SIG-M5 treated with dmso at 0.1 percent for 504 hours (cell line): ENCODE measurements around the gene SEC16A.
A peak's percentile ranks its signal among the peaks of the same experiment; 100 is the strongest.
"Not testable (repeated sequence)": the region's sequence is repeated elsewhere in the genome, so short reads cannot be mapped to it uniquely, and the experiment has no call there.

Experiments used
- DNase-seq: peaks from one replicate; lab custom pipeline; 2025; ENCODE audit not compliant: unreplicated experiment; lab: John Stamatoyannopoulos, UW

SEC16A gene

DNA sequence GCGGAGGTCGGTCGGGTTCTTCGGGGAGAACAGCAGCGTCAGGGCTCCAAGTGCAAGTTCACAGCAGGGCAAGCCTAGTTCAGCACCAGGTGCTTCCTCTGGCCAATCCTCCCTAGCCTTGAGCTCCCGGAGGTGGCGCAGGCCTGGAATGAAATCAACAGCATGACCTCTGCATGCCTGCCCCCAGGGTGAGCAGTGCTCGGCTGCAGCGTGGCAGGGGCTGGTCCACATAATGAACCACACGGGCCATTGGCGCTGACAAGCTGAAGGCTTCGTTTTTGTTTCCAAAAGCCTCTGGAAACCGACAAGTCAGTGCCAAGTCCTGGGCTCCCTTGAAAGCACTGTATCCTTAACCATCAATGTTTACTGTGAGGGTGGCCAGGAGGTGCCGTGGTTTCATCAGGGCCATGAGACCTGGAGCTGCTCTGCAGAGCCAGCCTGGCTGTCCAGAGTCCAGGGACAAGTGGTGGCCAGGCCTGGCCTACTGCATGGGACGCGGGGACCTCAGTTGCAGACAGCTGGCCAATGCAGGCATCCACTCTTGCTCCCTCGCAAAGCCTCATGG lies 41.1 kb downstream of the SEC16A start:
- DNase-seq = no peak

GRCh38 chr9:136441191-136441680 lies 41.6 kb downstream of the SEC16A start:
- no peak for DNase-seq

GRCh38 chr9:136439481-136440408 lies 43.1 kb downstream of the SEC16A start, which contains the start of gene INPP5E:
INPP5E (minus strand) TSS chr9:136439845; CDS start chr9:136439419, 426 bp downstream.
- DNase-seq = peak; percentile 50

DNA sequence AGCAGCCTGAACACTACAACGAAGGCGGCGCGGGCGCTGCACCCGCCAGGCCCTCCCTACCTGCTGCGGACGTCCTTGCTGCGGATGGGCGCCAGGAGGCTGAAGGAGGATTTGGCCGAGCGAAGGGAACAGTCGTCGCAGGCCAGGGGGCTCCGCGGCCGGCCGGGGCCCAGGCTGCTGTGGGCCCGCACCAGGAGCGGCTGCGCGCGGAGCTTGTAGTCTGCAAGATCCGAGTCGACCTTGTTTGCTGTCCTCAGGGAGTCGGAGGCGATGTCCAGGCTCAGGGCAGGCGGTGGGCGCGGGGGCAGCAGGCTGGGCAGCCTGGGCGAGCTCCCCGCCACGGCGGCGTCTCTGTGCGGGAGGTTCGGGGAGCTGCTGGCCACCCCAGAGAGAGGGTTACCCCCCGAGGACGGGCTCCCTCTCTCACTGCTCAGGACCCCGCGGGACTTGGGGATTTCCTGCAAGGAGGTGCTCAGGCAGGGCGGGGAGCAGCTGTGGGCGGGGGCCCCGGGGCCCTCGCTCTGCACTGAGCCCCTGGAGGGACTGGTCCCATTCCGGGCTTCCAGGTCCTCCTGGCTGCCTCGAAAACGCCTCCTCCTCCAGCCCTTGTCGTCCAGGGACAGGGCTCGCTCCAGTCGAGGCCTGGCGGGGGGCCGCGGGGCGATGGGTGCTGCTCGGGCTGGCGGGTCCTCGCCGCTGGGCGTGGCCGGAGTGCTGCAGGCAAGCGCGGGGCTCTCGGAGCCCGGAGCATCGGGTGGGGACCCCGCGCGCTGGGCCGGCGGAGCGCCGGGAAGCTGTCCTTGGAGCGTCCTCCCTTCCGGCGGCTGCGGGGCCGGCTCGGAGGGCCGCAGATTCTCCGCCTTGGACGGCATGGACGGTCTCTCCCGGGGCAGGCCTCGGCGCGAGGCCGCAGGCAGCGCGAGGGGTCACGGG lies 44.0 kb downstream of the SEC16A start:
- no peak for DNase-seq

GRCh38 chr9:136437839-136438547 lies 44.8 kb downstream of the SEC16A start:
- no peak for DNase-seq

GRCh38 chr9:136437430-136437829 lies 45.4 kb downstream of the SEC16A start:
- DNase-seq = no peak

GRCh38 chr9:136436055-136436634 lies 46.7 kb downstream of the SEC16A start:
- DNase-seq = no peak

DNA sequence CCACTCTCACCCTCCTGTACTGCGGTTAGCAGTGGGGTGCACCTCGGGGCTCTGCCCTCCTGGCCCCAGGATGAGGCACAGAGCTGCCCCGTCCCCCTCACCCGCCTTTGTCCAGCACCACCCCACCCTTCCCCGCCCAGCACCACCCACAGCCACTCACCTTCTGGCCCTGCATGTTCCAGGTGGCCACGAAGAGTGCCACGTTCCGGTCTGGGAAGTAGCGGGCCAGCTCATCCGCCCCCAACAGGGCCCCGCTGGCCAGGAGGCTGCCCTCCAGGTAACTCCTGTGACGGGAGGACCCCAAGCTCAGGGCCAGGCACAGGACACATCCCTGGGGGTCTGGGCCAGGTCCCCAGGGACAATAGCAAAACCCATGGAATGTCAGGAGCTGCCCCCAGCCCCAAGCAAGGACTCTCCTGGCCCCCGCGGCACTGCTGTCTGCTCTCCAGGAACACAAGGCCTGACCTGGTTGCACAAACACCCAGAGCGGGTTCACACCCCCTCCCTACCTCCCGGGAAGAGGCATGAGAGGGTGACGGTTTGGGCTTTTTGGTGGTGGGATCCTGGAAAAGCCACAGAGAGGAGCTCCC lies 48.2 kb downstream of the SEC16A start:
- DNase-seq = no peak

GRCh38 chr9:136433849-136434579 lies 48.8 kb downstream of the SEC16A start:
- DNase-seq = no peak

DNA sequence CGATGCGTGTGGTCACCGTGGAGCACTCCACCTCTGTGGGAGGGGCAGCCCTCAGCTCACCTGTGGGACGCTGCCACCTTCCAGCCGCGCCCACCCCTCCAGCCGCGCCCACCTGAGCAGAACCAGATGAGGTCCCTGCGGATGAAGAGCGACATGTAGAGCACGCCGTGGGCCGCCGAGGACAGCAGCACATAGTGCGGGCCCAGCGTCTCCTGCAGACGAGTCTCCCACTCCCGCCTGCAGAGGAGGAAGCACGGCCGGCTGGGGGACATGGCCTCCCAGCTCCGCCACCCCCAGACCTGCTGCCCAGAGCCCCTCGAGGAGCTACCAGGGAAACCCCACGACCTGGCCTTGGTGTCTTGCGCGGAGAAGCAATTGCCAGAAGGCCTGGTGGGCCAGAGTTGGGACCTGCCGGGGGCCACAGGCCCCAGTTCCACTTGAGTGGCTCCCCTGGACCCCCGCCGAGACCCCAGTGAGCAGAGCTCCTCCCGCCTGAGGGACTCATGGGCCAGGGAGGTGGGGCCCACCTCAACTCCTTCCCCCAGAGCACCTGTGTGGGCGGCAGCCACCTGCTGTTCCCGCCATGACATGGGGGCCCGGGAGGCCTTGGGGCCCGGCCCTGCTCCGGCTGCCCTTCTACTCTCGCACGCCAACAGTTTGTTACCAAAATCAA lies 49.7 kb downstream of the SEC16A start:
- DNase-seq = no peak

- DNase-seq = no peak
These were observed 50.2 kb downstream of the SEC16A start for GRCh38 chr9:136432591-136432990.

DNA sequence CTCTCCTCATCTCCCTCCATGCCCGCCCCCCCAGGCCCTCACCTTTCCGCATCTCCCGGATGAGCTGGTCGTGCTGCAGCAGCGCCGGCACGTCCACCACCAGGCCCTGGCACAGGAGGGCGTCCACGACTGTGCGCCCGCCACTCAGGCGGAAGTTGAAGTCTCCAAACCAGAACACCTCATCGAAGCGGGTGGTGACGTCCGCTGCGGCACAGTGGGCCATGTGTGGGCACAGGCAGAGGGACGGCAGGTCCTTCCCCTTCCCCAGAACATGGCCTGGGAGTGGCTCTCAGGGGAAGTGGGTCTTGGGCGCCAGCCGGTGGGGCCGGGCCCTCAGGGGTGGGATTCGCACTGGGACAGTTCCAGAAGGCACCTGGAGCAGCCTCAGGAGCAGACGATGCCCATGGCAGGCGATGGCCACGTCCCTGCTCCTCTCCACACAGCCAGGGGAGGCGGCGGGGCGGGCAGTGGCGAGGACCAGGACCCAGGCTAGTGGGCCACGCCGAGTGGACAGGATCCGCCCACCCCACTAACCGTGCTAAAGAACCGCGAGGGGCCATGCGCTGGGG lies 51.0 kb downstream of the SEC16A start:
- DNase-seq = no peak

DNA sequence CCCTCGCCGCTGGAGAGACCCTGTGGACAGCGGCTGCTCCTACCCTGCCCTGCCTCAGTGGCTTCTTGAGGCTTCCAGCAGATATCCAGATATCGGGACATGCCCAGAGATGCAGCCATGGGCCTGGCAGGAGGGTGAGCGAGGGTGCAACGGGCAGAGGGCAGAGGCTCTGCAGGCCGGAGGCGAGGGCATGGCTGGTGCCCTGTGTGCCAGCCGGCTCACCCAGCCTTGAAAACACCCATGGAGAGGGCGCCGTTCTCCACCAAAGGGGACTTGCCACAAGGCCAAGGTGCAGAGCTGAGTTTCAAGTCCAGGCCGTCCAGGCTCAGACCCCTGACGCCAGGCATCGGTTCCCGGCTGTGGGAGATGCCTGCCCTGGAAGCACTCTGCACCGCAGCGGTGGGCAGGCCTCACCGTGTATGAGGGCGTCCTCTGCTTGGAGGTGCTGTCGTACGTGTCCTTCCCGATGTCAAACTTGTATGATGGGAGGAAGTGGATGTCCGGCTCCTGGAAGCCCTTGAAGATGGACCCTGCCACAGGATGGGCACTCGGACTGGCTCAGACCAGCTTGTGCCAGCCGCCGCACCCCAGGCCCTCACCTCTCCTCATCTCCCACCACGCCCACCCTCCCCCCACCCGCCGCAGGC lies 52.1 kb downstream of the SEC16A start:
- no peak for DNase-seq

GRCh38 chr9:136429683-136430491 lies 53.0 kb downstream of the SEC16A start:
- DNase-seq = no peak

- DNase-seq = no peak
These were observed 53.7 kb downstream of the SEC16A start for GRCh38 chr9:136429075-136429628.

DNA sequence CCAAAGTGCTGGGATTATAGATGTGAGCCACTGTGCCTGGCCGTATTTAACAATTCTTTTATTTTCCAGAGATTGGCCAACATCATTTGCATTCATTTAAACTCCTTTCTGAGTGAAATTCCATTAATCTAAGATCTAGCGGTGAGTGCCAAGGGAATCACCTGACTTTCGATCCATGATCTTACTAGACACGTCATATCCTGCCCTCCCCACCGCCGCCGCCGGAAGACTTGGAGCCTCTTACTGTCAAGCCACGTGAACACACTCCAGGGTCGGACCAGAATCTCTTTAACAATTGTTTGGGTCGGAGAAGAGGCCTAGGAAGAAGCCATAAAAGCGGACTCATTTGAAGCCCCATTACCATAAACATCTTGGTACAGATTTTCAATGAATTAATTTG lies 56.1 kb downstream of the SEC16A start:
- no peak for DNase-seq

DNA sequence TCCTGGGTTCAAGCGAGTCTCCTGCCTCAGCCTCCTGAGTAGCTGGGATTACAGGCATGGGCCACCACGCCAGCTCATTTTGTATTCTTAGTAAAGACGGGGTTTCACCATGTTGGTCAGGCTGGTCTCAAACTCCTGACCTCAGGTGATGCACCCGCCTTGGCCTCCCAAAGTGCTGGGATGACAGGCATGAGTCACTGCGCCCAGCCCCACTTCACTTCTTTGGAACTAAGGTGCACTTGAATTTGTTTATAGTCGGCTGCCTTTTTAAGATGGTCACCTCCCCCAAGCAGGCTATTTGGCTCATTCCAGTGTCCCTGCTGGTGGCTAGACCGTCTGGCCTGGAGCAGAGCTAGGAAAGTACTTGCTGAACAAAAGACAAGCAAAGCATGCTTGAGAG lies 57.5 kb downstream of the SEC16A start:
- not testable (repeated sequence) for DNase-seq
